NCI-H2171 treated with DMSO at 0.1 percent for 48 hours (cell line): ENCODE results near the gene TSPAN9.

Source experiments
- DNase-seq: peaks from one replicate; lab custom pipeline; 2025; lab: John Stamatoyannopoulos, UW

Gene TSPAN9

DNA sequence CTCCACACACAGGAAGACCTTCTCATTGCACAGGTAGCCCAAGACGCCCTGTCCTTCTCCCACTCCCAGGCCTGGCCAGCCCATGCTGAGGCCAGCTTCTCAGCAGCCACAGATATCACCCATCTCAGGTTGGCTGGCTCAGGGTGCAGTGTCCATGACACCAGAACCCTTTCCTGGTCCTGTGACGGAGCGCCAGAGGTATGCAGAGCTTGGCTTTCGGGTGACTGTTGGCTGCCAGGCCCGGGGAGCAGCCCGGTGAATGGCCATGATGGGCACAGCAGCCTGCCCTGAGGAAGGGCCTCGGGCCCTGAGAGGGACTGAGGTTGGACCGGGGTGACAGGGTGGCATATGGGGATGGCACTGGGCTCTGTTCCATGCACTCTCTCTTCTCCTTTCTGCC, 173.4 kb downstream of the TSPAN9 start:
- no peak for DNase-seq

- no peak for DNase-seq
These were observed 173.9 kb downstream of the TSPAN9 start for GRCh38 chr12:3251067-3251466.

DNA sequence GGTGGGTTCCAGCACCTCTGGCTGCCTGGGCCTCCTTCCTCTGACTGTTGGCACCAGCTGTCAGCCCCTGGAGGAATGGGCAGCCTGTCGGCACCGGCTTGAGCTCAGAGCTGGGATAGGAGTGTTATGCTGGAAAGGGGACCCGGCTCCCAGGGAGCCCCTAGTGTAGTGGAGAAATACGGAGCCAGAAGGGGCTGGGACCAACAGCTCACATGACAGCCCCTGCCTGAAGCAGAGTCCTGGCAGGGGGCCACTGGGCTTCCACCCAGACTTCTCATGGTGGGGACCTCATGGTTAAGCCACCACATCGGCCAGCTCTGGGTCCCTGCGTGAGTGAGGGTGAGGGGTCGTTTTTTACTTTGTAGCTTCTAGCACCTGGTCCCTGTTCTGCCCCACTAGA, 174.5 kb downstream of the TSPAN9 start:
- no peak for DNase-seq

GRCh38 chr12:3252450-3252891, 175.3 kb downstream of the TSPAN9 start:
- peak; percentile 56 for DNase-seq

DNA sequence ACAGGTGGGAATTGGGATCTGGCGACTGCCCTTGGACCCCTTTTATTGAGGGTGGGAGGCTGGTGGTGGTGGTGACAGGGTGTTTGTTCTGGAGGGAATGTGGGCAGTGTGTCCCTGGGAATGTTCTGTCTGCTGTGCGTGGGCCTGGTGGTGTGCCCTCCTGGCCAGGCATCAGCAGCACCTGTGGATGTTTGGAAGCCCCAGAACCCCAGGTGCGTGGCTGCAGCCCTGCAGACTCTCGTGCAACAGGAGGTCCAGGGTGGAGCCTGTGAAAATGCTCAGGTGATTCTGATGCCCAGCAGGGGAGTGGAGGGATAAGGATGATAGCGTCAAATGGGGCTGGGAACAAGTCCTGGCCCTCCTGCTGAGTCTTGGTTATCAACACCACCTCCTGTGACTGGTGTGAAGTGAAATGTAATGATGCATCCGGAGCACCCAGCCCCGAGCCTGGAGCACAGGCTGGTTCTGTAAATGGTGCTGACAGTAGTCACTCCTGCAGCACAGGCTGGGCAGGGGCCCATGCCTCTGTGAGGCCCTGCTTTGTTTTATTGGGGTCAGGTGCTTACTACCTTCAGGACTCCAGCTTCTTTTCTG, 176.6 kb downstream of the TSPAN9 start:
- no peak for DNase-seq

DNA sequence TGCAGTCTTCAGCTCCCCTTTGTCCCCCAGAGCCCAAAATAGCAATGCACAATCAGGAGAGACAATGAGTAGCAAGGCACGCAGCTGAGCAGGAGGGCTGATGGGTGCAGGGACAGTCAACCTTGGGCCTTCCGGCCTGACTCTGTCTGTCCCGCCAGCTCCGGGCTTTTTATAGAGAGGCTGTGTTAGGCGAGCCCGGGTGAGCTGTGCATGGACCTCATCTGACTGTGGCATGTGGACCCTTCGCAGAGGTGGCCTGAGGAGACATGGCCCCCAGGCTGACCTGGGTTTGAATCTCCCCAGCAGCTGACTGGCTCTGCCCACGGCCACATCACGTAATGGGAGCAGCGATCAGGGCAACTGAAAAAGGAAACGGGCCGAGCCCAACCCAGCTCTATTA, 177.9 kb downstream of the TSPAN9 start:
- no peak for DNase-seq

DNA sequence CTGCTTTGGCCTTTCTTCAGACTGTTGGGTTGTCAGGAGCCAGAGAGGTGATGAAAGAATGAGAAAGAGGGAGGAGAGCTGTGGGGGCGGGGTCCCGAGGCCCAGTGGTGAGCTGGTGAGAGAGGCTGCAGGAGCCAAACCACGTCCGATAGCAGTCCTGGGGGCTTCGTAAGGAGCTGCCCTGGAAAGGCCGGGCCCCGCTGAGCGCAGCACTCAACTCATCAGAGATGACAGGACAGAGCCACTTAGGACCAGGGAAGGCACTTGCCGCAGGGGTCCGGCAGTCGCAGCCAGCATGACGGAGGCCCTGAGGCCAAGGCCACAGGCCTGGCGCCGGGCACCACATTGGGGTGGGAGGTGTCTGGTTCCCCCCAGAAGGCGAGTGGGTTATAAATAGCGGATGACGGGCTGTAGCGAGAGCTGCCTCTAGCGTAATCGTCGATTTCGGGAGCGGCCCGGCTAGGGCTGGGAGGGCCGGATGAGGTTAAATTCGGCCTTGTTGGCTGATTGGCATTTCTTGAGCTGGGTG, 179.0 kb downstream of the TSPAN9 start:
- DNase-seq = no peak

- no peak for DNase-seq
These were observed 180.2 kb downstream of the TSPAN9 start for GRCh38 chr12:3257411-3257810.

GRCh38 chr12:3259973-3260372, 182.8 kb downstream of the TSPAN9 start:
- no peak for DNase-seq

DNA sequence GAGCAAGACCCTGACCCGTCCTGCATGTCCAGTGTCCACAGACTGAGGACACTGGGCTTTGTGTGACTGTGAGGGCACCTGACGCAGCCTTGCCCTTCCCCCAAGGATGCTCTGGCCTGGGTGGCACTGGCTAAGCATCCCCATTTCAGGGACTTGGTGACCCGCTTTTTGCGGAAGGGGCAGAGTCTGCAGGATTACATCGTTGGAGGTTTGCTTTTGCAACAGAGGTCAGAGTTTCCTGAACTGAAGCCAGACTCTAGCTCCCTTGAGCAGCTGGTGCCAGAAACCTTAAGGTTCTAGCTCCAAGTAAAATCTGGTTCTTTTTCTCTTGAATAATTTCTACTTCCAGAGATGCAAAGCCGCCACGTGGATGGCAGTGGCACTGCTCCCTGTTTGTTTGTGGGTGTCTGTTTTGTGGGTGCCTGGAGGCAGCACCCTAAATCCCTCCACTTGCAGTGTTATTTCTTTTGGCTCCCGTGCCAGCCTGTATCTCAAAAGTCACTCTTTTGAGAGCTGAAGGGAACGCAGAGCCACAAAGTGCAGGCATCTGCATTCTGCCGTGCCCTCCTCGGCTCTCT, 184.7 kb downstream of the TSPAN9 start:
- DNase-seq = no peak

DNA sequence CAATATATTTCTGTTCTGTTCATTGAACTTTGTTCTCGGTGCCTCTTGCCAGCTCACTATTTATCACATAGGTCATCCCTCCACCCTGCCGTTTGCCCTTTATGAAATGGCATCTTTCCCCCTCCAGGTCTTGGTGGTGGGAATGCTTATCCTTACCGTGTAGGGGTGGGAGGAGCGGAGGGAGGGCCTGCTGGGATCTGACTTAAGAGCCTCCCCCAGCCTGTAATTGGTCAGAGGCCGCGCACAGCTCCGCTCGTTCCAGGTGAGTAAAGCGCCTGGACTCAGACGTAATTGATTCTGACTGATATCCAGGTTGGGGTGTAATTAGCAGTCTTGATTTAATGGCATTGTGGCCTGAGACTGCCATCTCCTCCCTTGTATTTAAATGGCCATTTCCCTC, 185.3 kb downstream of the TSPAN9 start:
- DNase-seq = no peak

- DNase-seq = peak; percentile 52
These were observed 186.1 kb downstream of the TSPAN9 start for GRCh38 chr12:3263282-3263681.

- DNase-seq = peak; percentile 49
These were observed 187.1 kb downstream of the TSPAN9 start for GRCh38 chr12:3263939-3264922.

GRCh38 chr12:3265406-3265805, 188.2 kb downstream of the TSPAN9 start:
- no peak for DNase-seq

GRCh38 chr12:3266638-3267037, 189.5 kb downstream of the TSPAN9 start:
- DNase-seq = no peak

DNA sequence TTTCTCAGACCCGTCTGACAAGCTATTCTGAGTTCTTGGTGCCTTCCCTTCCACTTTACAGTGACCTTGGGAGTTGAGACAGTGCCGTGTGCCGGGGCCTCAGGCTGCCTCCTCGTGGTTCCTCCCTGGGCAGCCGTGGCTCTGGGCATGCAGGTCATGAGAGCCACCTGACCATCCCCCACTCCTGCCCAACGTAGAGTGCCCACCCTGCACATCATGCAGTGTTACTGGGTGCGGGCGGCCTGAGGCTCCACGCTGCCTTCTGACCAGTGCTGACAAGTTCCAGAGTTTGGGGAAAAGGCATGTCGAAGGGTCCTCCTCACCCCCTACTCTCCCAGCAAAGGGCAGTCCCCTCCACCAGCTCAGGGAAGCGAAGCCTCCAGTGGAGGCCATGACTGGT, 190.5 kb downstream of the TSPAN9 start:
- no peak for DNase-seq

DNA sequence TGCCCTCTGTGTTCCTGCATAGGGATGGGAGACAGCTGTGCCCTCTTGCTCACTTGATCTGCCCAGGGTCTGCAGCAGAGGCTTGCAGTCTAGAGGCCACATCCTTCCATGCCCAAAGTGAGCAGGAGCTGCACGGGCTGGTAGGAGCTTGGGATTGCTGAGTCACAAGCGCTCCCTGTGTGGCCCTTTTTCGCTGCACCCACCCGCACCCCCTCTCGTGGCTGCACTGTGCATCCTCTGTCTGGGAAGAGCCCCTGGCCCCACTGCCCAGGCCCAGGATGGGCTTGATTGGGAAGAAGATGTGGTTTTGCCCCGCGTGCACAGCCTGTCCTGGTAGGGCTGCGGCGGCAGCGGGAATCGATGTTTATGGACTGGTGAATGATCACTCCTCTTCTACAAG, 192.4 kb downstream of the TSPAN9 start:
- DNase-seq = no peak

GRCh38 chr12:3271146-3271545, 194.0 kb downstream of the TSPAN9 start:
- DNase-seq = no peak

DNA sequence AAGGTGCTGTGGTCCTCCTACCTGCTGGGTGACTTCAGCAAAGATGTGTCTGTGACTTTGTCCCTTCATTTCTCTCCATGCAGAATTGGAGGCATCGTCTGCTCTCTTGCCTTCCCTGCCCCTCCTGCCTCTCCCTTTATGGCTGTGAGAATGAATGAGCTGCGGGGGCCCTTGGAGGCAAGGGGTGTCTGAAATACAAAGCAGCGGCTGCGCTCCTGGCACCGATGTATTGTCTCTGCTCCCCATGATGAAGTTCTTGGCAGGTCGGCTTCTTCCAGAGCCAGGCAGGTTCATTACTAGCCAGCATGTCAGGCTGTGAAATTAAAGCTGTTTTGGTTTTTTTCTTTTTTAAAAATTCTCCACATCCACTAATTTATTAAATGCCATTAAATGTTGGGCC, 194.5 kb downstream of the TSPAN9 start:
- no peak for DNase-seq

GRCh38 chr12:3272958-3273357, 195.8 kb downstream of the TSPAN9 start:
- no peak for DNase-seq

- no peak for DNase-seq
These were observed 196.3 kb downstream of the TSPAN9 start for GRCh38 chr12:3273409-3273853.

GRCh38 chr12:3274664-3275063, 197.5 kb downstream of the TSPAN9 start:
- no peak for DNase-seq
